GM12878 (cell line): ENCODE data around the gene MCFD2. TPM values are rescaled to one million over a fixed set of nuclear protein-coding genes. Genes with fewer than 3 reads are reported as not detected.

ENCODE experiments used
- ATAC-seq: fragments of 200-7000 bp; cut with Tn5 transposase; 3 replicates; pipeline ENCODE4 v1.9.1; 2020; ENCODE audit warnings: mild to moderate bottlenecking, moderate library complexity
- BruUV-seq: library from RNA; stranded (reverse); fragments of 400-500 nt; replicated peaks from 2 replicates; lab custom pipeline; 2021; lab: Mats Ljungman, UMichigan
- CTCF ChIA-PET: fragments of 300-600 bp; sonication (Branson Sonifier 250); formaldehyde crosslinking; extraction: SDS; loops from one replicate; lab custom pipeline; 2021; ENCODE audit warnings: inconsistent platforms; lab: Yijun Ruan, JAX
- POLR2A ChIA-PET: fragments of 350-600 bp; formaldehyde crosslinking; extraction: SDS; loops from one replicate; lab custom pipeline; 2021; ENCODE audit warnings: inconsistent platforms; lab: Charles Lee
- RAD21 ChIA-PET: fragments of 300-600 bp; sonication (Branson Sonifier 250); formaldehyde crosslinking; loops from one replicate; lab custom pipeline; 2023; ENCODE audit warnings: antibody characterized with exemption; ENCODE audit not compliant: unreplicated experiment; lab: Charles Lee
- SMC1A ChIA-PET: fragments of 300-600 bp; sonication (Branson Sonifier 250); formaldehyde crosslinking; loops from one replicate; lab custom pipeline; 2023; ENCODE audit not compliant: unreplicated experiment, uncharacterized antibody; lab: Charles Lee
- DNase-seq: peaks from one replicate; pipeline ENCODE4 v3.0.0-alpha.2; 2011; ENCODE audit warnings: low read depth, low spot score
- FAIRE-seq: peaks from 3 replicates; lab custom pipeline; 2011; peaks lifted over from hg19 to GRCh38; lab: Jason Lieb, UNC
- H2AFZ ChIP-seq: 2 replicates; pipeline ENCODE4 v1.6.0; 2011; ENCODE audit warnings: low read depth, low read length, control low read depth; ENCODE audit not compliant: control insufficient read depth
- H3K27ac ChIP-seq: 2 replicates; pipeline ENCODE4 v1.5.1; 2011; ENCODE audit warnings: control low read depth; ENCODE audit not compliant: control insufficient read depth, insufficient read depth
- H3K27me3 ChIP-seq, 2 experiments: replicated peaks in 1 of 2; 2 replicates each; pipeline versions ENCODE4 v1.6.0 to v1.6.1; 2011; ENCODE audit warnings: low read length in 1 of 2; ENCODE audit not compliant: control insufficient read depth in 2 of 2, insufficient read depth in 2 of 2
- H3K36me3 ChIP-seq, 2 experiments: 2 replicates each; pipeline ENCODE4 v1.5.1; 2011; ENCODE audit warnings: low read length in 1 of 2; ENCODE audit not compliant: control insufficient read depth in 2 of 2, insufficient read depth in 2 of 2
- H3K4me1 ChIP-seq: 2 replicates; pipeline ENCODE4 v1.6.1; 2011; ENCODE audit warnings: mild to moderate bottlenecking, low read length, moderate library complexity, mixed read lengths; ENCODE audit not compliant: control insufficient read depth, insufficient read depth
- H3K4me2 ChIP-seq: 2 replicates; pipeline ENCODE4 v1.6.0; 2011; ENCODE audit warnings: control low read depth; ENCODE audit not compliant: control insufficient read depth, insufficient read depth
- H3K4me3 ChIP-seq: fragments of 200-600 bp; sonication (generic); 2 replicates; pipeline ENCODE4 v1.5.1; 2016
- H3K79me2 ChIP-seq: 2 replicates; pipeline ENCODE4 v1.6.0; 2011; ENCODE audit warnings: low read length; ENCODE audit not compliant: control insufficient read depth, insufficient read depth
- H3K9ac ChIP-seq: 2 replicates; pipeline ENCODE4 v1.8.0; 2011; ENCODE audit warnings: low read length, control low read depth, mixed read lengths; ENCODE audit not compliant: control insufficient read depth, insufficient read depth
- H3K9me3 ChIP-seq: replicated peaks from 3 replicates; pipeline ENCODE4 v1.5.1; 2011; ENCODE audit warnings: mild to moderate bottlenecking, low read length; ENCODE audit not compliant: control insufficient read depth, insufficient read depth
- H4K20me1 ChIP-seq: 2 replicates; pipeline ENCODE4 v1.6.0; 2011; ENCODE audit not compliant: control insufficient read depth, insufficient read depth
- BCL3 ChIP-seq: IDR thresholded peaks from 2 replicates; pipeline ENCODE4 v1.6.1; 2011; ENCODE audit warnings: borderline replicate concordance, low read depth, mild to moderate bottlenecking, moderate library complexity, low read length; ENCODE audit not compliant: insufficient read depth, poor library complexity, severe bottlenecking
- CREB1 ChIP-seq: IDR thresholded peaks from 2 replicates; pipeline ENCODE4 v1.6.1; 2012; ENCODE audit warnings: low read depth, mild to moderate bottlenecking, inconsistent platforms
- POU2F2 ChIP-seq: IDR thresholded peaks from 3 replicates; pipeline ENCODE4 v1.6.1; 2011; ENCODE audit warnings: low read depth, mild to moderate bottlenecking, low read length, borderline replicate concordance
- RAD51 ChIP-seq: fragments of 450-650 bp; IDR thresholded peaks from 2 replicates; pipeline ENCODE4 v1.6.1; 2016; ENCODE audit warnings: moderate library complexity, mild to moderate bottlenecking, inconsistent platforms
- REST ChIP-seq: IDR thresholded peaks from 2 replicates; pipeline ENCODE4 v1.6.1; 2012; ENCODE audit warnings: mild to moderate bottlenecking, low read depth, low read length
- RUNX3 ChIP-seq: IDR thresholded peaks from 2 replicates; pipeline ENCODE4 v1.6.1; 2012; ENCODE audit warnings: low read length, inconsistent platforms
- SUPT20H ChIP-seq: IDR thresholded peaks from 2 replicates; pipeline ENCODE4 v1.6.1; 2011; ENCODE audit warnings: low read depth, mild to moderate bottlenecking, low read length, moderate library complexity, borderline replicate concordance; ENCODE audit not compliant: control insufficient read depth
- USF1 ChIP-seq: IDR thresholded peaks from 2 replicates; pipeline ENCODE4 v1.6.1; 2011; ENCODE audit warnings: borderline replicate concordance, low read depth, mild to moderate bottlenecking, moderate library complexity, mixed read lengths, low read length; ENCODE audit not compliant: insufficient read depth; ENCODE audit errors: extremely low read length
- WGBS: methylation state at CpG from one replicate; pipeline ENCODE4 v1.1.6; 2016; ENCODE audit warnings: low lambda C conversion rate; ENCODE audit not compliant: insufficient replicate concordance, insufficient coverage; ENCODE audit errors: missing lambda C conversion rate; 5-methylcytosine and 5-hydroxymethylcytosine counted together
- in situ Hi-C: fragments of 300-500 bp; cut with MboI; formaldehyde crosslinking; loops from 9 replicates; pipeline ENCODE4 v1.14.3; 2018; ENCODE audit warnings: mixed read lengths
- intact Hi-C: fragments of 100-400 bp; cut with micrococcal nuclease; formaldehyde crosslinking; loops from one replicate; pipeline ENCODE4 v1.14.2; 2022; ENCODE audit not compliant: unreplicated experiment
- polyA plus RNA-seq, 11 experiments: library from polyadenylated mRNA; depleted of rRNA in 4 of 11; unstranded in 6 of 11; stranded (reverse) in 5 of 11; fragments of >200 nt; fragmentation: Nextera tagmentation in 4 of 11; fragmentation: Illumina TruSeq in 1 of 11; extraction: Ambion mirVana in 4 of 11; extraction: Trizol in 1 of 11; gene quantifications; 1 replicate in 1 of 11; 2 replicates in 10 of 11; pipeline versions ENCODE4 v1.2.1 to v1.2.3, GENCODE V29; 2011 to 2016; ENCODE audit warnings: inconsistent platforms in 2 of 11, missing spikeins in 2 of 11, low read depth in 1 of 11
- total RNA-seq, 4 experiments: library from RNA; depleted of rRNA in 3 of 4; stranded (reverse); fragments of >200 nt in 3 of 4; fragmentation: Illumina TruSeq in 1 of 4; extraction: Trizol in 1 of 4; gene quantifications; 2 replicates each; pipeline versions ENCODE4 v1.2.1 to v1.2.3, GENCODE V29; 2013 to 2021

MCFD2 gene
- total and polyA plus RNA-seq, 10 of the 15 experiments (the other 5 are each of a cell fraction or from before 2014, with no cell fraction given) = 35.0 to 57.3 (median 40.3) TPM

- 29% methylated on average over 13 of the region's 13 CpGs for WGBS
- RAD21 ChIA-PET = no interaction called here
- Histone ChIP-seq H3K4me1 (no peaks in the 10 kb centered on the region), H3K79me2 (no peaks in the 10 kb centered on the region), H4K20me1 (no peaks in the 10 kb centered on the region), H3K36me3 (no peaks in the 10 kb centered on the region), H3K27ac (no peak overlapping the region), H3K9ac (no peak overlapping the region), H2AFZ (no peak overlapping the region), H3K4me2 (no peak overlapping the region), H3K9me3 (no peaks in the 10 kb centered on the region), H3K4me3 (no peak overlapping the region), H3K27me3 (peaks cover 4 to 7% of the 10 kb centered on the region in 2 experiments; a peak in 3 of 4 replicates)
- CTCF ChIA-PET = interaction anchor here (0.7 to 0.8 kb wide), 2 partner anchors 8 to 46 kb away, joined by 3 to 4 read pairs; no protein-coding TSS in a partner anchor
- DNase-seq (no peak), ATAC-seq (no peak), FAIRE-seq (peak; percentile 35)
- BruUV-seq = no TSS peak
- intact Hi-C loops = no loop called here
- in situ Hi-C loops = no loop called here
- TF ChIP-seq RUNX3 (no peak), BCL3 (peak; percentile 14), RAD51 (peak; percentile 76; the same call in 1 of the 2 replicates)
- POLR2A ChIA-PET = interaction anchor here (1.1 kb wide), 1 partner anchor 16 kb away, joined by 3 read pairs; no protein-coding TSS in a partner anchor
- SMC1A ChIA-PET = interaction anchor here (0.7 to 1.1 kb wide), 3 partner anchors 13 to 310 kb away, joined by 3 read pairs; no protein-coding TSS in a partner anchor
Observed at GRCh38 chr2:46857871-46858701, 57.5 kb downstream of the MCFD2 start.

- H3K9me3 ChIP-seq = no peaks in the 10 kb centered on the region
- ChIA-PET POLR2A (no interaction called here), SMC1A (no interaction called here), CTCF (no interaction called here), RAD21 (no interaction called here)
- no peak for TF ChIP-seq POU2F2
- no peak for TF ChIP-seq USF1
- no peak for TF ChIP-seq REST
- TF ChIP-seq SUPT20H = no peak
- no peak for TF ChIP-seq CREB1
- no peak overlapping the region for H3K27ac ChIP-seq
- H4K20me1 ChIP-seq = no peaks in the 10 kb centered on the region
- WGBS = 49% methylated on average over 3 of the region's 3 CpGs
- no peaks in the 10 kb centered on the region for H3K36me3 ChIP-seq
- no peaks in the 10 kb centered on the region for H3K4me1 ChIP-seq
- BruUV-seq = no TSS peak
- ATAC-seq (no peak), FAIRE-seq (no peak), DNase-seq (no peak)
- in situ Hi-C loops = no loop called here
- peaks cover 3% of the 10 kb centered on the region in 2 experiments; a peak in 3 of 4 replicates for H3K27me3 ChIP-seq
- no peak overlapping the region for H3K9ac ChIP-seq
- no peak overlapping the region for H3K4me2 ChIP-seq
- H2AFZ ChIP-seq = no peak overlapping the region
- H3K4me3 ChIP-seq = no peak overlapping the region
- H3K79me2 ChIP-seq = no peaks in the 10 kb centered on the region
- intact Hi-C loops = no loop called here
Observed at GRCh38 chr2:46856336-46856735, 59.3 kb downstream of the MCFD2 start.
